A549 (cell line): ENCODE results near the gene LRP1.

Source experiments
- CTCF ChIP-seq: fragments of >200 bp; sonication (Bioruptor Twin); formaldehyde crosslinking; IDR thresholded peaks from 3 replicates; pipeline ENCODE4 v1.5.1; 2016
- EP300 ChIP-seq, 2 experiments: fragments of >200 bp; sonication (Bioruptor Twin); formaldehyde crosslinking; IDR thresholded peaks; 2 replicates in 1 of 2; 3 replicates in 1 of 2; pipeline ENCODE4 v1.6.1; 2016 to 2017
- HES2 ChIP-seq: fragments of >200 bp; sonication (Bioruptor Twin); formaldehyde crosslinking; IDR thresholded peaks from 2 replicates; pipeline ENCODE4 v1.6.1; 2016
- KDM1A ChIP-seq: fragments of 200-600 bp; sonication (generic); IDR thresholded peaks from 2 replicates; pipeline ENCODE4 v1.6.1; 2016; ENCODE audit warnings: low read depth, mild to moderate bottlenecking
- MYC ChIP-seq: IDR thresholded peaks from 2 replicates; pipeline ENCODE4 v1.6.1; 2012; ENCODE audit warnings: mild to moderate bottlenecking, inconsistent platforms, low read length, improper control_type of control experiment, borderline replicate concordance
- RAD21 ChIP-seq, 2 experiments: fragments of >200 bp in 1 of 2; sonication (Bioruptor Twin) in 1 of 2; formaldehyde crosslinking in 1 of 2; IDR thresholded peaks in 1 of 2; conservative IDR thresholded peaks in 1 of 2; 2 replicates in 1 of 2; 3 replicates in 1 of 2; pipeline ENCODE4 v1.6.1; 2012 to 2018; ENCODE audit warnings: inconsistent platforms in 1 of 2
- TF ChIP-seq, protein P1 (sequence below): IDR thresholded peaks from 2 replicates; pipeline ENCODE4 v1.6.1; 2012

DNA sequence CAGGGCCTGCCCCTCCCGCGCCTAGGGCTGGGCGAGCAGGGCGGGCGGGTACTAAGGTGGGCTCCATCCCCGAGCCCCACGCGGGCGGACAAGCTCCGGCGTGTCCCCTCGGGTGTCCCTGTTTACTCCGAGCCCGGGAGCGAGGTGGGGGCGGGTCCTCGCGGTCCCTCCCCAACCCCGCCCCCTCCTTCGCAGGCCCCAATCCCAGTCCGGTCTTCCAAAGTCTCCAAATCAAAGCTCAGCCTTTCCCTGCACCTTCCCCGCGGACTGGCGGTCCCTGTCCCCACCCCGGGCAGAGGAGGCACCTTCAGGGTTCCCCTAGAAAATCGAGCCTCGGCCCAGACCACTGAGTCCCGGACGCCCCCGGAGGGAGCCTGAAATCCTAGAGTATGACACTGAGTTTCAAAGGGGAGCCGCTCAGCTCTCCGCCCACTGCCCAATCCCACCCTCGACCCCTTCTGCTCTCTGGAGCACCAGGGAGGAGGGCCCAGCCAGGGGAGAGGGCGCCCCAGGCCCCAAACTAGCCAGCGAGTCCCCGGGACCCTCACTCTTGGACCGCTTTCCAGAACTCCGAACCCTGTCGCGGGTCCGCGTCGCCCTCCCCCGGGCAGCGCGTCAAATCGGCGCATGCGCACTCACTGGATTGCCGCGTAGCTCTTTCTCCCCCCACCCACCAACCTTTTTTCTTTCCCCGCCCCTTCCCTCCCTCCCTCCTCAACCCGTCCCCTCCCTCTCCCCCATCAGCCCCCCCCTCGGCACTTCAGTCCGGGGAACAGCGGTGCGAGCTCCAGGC, at the start of gene LRP1:
- TF ChIP-seq CTCF, result no peak
- no peak for TF ChIP-seq HES2
- TF ChIP-seq, protein P1, sequence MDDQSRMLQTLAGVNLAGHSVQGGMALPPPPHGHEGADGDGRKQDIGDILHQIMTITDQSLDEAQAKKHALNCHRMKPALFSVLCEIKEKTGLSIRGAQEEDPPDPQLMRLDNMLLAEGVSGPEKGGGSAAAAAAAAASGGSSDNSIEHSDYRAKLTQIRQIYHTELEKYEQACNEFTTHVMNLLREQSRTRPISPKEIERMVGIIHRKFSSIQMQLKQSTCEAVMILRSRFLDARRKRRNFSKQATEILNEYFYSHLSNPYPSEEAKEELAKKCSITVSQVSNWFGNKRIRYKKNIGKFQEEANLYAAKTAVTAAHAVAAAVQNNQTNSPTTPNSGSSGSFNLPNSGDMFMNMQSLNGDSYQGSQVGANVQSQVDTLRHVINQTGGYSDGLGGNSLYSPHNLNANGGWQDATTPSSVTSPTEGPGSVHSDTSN, result no peak
- TF ChIP-seq EP300 (IDR thresholded peaks at IDR 0.05), result no peak
- no peak for TF ChIP-seq RAD21 (conservative IDR thresholded peaks at IDR 0.05 in 1 of 2, IDR thresholded peaks at IDR 0.05 in 1 of 2)
- TF ChIP-seq KDM1A, result no peak
- no peak for TF ChIP-seq MYC
